ENCODE measurements around the gene RAPGEF1. TPM values are rescaled to one million over a fixed set of nuclear protein-coding genes. Genes with fewer than 3 reads are reported as not detected.

RAPGEF1 gene
- total and polyA plus RNA-seq, 2 experiments from 2014 or later: 9.9 to 82.8 TPM

DNA sequence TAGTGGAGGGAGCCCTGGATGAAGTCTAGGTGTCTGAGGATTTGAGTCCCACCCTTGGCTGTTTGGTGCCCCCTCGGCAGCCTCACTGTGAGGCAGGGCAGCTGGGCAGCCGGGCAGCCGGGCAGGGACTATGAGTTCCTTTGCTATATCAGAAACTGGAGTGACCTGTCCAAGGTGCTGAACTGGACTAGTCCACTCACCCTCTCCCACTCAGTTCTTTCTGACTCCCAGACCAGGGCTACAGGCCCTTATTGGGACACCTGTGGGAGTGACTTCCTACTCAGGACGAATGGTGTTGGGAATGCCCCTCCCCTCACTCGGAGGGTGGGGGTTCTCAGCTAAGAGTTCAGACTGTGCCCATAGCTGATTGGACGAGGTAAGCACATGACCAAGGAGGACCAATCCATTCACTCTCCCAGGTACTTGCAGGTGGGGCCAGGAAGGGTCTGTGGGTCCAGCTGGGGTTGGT, 34.1 kb upstream of the RAPGEF1 start:
- ATAC-seq: peak; percentile 76
- Mint-ChIP-seq H3K27ac (no peak overlapping the region), H3K4me3 (no peak overlapping the region), H3K36me3 (ENCODE audit: low read depth) (no peaks in the 10 kb centered on the region), H3K4me1 (no peaks in the 10 kb centered on the region), H3K9me3 (peaks cover 4% of the 10 kb centered on the region; the same call in 1 of the 3 replicates), H3K27me3 (ENCODE audit: insufficient read depth, low read depth, poor library complexity) (peaks cover 3% of the 10 kb centered on the region)
- no peak overlapping the region for H3K4me3 ChIP-seq
- H3K36me3 ChIP-seq (ENCODE audit: insufficient read depth): no peaks in the 10 kb centered on the region
- no peak overlapping the region for H2AFZ ChIP-seq
- no peaks in the 10 kb centered on the region for H3K9me2 ChIP-seq (ENCODE audit: insufficient read depth)
- no peaks in the 10 kb centered on the region for H3K79me2 ChIP-seq (replicated peaks; ENCODE audit: insufficient read depth)
- no peak overlapping the region for H3K4me2 ChIP-seq
- no peaks in the 10 kb centered on the region for H3K27me3 ChIP-seq (ENCODE audit: insufficient read depth)
- no peak overlapping the region for H3K27ac ChIP-seq (ENCODE audit: low read depth)
- peak; percentile 69 for DNase-seq (ENCODE audit: low spot score)
- no peaks in the 10 kb centered on the region for H3F3A ChIP-seq (replicated peaks; ENCODE audit: low read depth)
- H3K4me1 ChIP-seq (ENCODE audit: insufficient read depth): no peaks in the 10 kb centered on the region
- TF ChIP-seq EZH2 (IDR thresholded peaks at IDR 0.05; ENCODE audit: low read depth, unreplicated experiment) (no peak), CREB1 (CRISPR knock-in tag; IDR thresholded peaks at IDR 0.05; ENCODE audit: low read depth) (no peak)
- TF ChIP-seq, protein P1, sequence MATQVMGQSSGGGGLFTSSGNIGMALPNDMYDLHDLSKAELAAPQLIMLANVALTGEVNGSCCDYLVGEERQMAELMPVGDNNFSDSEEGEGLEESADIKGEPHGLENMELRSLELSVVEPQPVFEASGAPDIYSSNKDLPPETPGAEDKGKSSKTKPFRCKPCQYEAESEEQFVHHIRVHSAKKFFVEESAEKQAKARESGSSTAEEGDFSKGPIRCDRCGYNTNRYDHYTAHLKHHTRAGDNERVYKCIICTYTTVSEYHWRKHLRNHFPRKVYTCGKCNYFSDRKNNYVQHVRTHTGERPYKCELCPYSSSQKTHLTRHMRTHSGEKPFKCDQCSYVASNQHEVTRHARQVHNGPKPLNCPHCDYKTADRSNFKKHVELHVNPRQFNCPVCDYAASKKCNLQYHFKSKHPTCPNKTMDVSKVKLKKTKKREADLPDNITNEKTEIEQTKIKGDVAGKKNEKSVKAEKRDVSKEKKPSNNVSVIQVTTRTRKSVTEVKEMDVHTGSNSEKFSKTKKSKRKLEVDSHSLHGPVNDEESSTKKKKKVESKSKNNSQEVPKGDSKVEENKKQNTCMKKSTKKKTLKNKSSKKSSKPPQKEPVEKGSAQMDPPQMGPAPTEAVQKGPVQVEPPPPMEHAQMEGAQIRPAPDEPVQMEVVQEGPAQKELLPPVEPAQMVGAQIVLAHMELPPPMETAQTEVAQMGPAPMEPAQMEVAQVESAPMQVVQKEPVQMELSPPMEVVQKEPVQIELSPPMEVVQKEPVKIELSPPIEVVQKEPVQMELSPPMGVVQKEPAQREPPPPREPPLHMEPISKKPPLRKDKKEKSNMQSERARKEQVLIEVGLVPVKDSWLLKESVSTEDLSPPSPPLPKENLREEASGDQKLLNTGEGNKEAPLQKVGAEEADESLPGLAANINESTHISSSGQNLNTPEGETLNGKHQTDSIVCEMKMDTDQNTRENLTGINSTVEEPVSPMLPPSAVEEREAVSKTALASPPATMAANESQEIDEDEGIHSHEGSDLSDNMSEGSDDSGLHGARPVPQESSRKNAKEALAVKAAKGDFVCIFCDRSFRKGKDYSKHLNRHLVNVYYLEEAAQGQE (IDR thresholded peaks at IDR 0.05; ENCODE audit: unreplicated experiment): peak; percentile 76
- no peaks in the 10 kb centered on the region for H4K20me1 ChIP-seq (replicated peaks; ENCODE audit: insufficient read depth)

DNA sequence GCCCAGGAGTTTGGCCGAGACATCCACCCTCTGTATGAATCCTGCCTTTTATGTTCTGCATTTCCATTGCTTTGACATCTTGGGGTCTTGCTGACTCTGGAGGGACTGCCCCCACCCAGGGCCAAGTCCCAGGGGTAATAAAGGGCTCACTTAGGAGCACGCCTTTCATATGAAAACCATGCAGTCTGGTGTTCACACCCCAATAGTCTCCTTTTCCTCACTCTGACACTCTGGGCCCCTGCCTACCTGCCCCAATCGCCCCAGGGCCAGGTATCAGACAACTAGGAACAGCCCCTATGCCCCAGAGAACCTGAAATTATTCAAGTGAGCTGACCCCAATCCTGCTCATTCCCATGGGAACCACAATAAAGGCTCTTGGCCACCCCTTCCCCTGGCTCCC, 33.1 kb upstream of the RAPGEF1 start:
- no peaks in the 10 kb centered on the region for H3K36me3 Mint-ChIP-seq (ENCODE audit: low read depth)
- peaks cover 3% of the 10 kb centered on the region for H3K27me3 Mint-ChIP-seq (ENCODE audit: insufficient read depth, low read depth, poor library complexity)
- TF ChIP-seq ZNF114 (CRISPR knock-in tag; IDR thresholded peaks at IDR 0.05): no peak
- no peak for TF ChIP-seq EZH2 (IDR thresholded peaks at IDR 0.05; ENCODE audit: low read depth, unreplicated experiment)
- TF ChIP-seq, protein P1 (IDR thresholded peaks at IDR 0.05; ENCODE audit: unreplicated experiment): no peak
- TF ChIP-seq ZNF331 (CRISPR knock-in tag; IDR thresholded peaks at IDR 0.05; ENCODE audit: low read depth): no peak
- TF ChIP-seq POLR2AphosphoS5 (IDR thresholded peaks at IDR 0.05; ENCODE audit: low read depth): no peak
- TF ChIP-seq NANOG (IDR thresholded peaks at IDR 0.05; ENCODE audit: borderline replicate concordance): no peak
- TF ChIP-seq, protein P2, sequence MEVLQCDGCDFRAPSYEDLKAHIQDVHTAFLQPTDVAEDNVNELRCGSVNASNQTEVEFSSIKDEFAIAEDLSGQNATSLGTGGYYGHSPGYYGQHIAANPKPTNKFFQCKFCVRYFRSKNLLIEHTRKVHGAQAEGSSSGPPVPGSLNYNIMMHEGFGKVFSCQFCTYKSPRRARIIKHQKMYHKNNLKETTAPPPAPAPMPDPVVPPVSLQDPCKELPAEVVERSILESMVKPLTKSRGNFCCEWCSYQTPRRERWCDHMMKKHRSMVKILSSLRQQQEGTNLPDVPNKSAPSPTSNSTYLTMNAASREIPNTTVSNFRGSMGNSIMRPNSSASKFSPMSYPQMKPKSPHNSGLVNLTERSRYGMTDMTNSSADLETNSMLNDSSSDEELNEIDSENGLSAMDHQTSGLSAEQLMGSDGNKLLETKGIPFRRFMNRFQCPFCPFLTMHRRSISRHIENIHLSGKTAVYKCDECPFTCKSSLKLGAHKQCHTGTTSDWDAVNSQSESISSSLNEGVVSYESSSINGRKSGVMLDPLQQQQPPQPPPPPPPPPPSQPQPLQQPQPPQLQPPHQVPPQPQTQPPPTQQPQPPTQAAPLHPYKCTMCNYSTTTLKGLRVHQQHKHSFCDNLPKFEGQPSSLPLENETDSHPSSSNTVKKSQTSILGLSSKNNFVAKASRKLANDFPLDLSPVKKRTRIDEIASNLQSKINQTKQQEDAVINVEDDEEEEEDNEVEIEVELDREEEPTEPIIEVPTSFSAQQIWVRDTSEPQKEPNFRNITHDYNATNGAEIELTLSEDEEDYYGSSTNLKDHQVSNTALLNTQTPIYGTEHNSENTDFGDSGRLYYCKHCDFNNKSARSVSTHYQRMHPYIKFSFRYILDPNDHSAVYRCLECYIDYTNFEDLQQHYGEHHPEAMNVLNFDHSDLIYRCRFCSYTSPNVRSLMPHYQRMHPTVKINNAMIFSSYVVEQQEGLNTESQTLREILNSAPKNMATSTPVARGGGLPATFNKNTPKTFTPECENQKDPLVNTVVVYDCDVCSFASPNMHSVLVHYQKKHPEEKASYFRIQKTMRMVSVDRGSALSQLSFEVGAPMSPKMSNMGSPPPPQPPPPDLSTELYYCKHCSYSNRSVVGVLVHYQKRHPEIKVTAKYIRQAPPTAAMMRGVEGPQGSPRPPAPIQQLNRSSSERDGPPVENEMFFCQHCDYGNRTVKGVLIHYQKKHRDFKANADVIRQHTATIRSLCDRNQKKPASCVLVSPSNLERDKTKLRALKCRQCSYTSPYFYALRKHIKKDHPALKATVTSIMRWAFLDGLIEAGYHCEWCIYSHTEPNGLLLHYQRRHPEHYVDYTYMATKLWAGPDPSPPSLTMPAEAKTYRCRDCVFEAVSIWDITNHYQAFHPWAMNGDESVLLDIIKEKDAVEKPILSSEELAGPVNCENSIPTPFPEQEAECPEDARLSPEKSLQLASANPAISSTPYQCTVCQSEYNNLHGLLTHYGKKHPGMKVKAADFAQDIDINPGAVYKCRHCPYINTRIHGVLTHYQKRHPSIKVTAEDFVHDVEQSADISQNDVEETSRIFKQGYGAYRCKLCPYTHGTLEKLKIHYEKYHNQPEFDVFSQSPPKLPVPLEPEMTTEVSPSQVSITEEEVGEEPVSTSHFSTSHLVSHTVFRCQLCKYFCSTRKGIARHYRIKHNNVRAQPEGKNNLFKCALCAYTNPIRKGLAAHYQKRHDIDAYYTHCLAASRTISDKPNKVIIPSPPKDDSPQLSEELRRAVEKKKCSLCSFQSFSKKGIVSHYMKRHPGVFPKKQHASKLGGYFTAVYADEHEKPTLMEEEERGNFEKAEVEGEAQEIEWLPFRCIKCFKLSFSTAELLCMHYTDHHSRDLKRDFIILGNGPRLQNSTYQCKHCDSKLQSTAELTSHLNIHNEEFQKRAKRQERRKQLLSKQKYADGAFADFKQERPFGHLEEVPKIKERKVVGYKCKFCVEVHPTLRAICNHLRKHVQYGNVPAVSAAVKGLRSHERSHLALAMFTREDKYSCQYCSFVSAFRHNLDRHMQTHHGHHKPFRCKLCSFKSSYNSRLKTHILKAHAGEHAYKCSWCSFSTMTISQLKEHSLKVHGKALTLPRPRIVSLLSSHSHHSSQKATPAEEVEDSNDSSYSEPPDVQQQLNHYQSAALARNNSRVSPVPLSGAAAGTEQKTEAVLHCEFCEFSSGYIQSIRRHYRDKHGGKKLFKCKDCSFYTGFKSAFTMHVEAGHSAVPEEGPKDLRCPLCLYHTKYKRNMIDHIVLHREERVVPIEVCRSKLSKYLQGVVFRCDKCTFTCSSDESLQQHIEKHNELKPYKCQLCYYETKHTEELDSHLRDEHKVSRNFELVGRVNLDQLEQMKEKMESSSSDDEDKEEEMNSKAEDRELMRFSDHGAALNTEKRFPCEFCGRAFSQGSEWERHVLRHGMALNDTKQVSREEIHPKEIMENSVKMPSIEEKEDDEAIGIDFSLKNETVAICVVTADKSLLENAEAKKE (CRISPR knock-in tag; IDR thresholded peaks at IDR 0.05): no peak

More for the DNA sequence above, 33.1 kb upstream of the RAPGEF1 start:
- Histone ChIP-seq H3K4me1 (ENCODE audit: insufficient read depth) (no peaks in the 10 kb centered on the region), H3K36me3 (ENCODE audit: insufficient read depth) (no peaks in the 10 kb centered on the region), H3K4me2 (no peak overlapping the region), H3K4me3 (no peak overlapping the region), H3F3A (replicated peaks; ENCODE audit: low read depth) (no peaks in the 10 kb centered on the region), H3K27ac (ENCODE audit: low read depth) (no peak overlapping the region), H4K20me1 (replicated peaks; ENCODE audit: insufficient read depth) (no peaks in the 10 kb centered on the region), H3K79me2 (replicated peaks; ENCODE audit: insufficient read depth) (no peaks in the 10 kb centered on the region), H3K9me2 (ENCODE audit: insufficient read depth) (no peaks in the 10 kb centered on the region), H2AFZ (no peak overlapping the region), H3K27me3 (ENCODE audit: insufficient read depth) (no peaks in the 10 kb centered on the region)
- Mint-ChIP-seq H3K4me1 (no peaks in the 10 kb centered on the region), H3K27ac (no peak overlapping the region), H3K4me3 (no peak overlapping the region), H3K9me3 (no peaks in the 10 kb centered on the region)
- DNase-seq (ENCODE audit: low spot score) (no peak), ATAC-seq (no peak)
